Neural crest cell (in vitro differentiated cells): ENCODE data around the gene SLAMF9. TPM values are rescaled to one million over a fixed set of nuclear protein-coding genes. Genes with fewer than 3 reads are reported as not detected.

Source experiments
- DNase-seq: peaks from one replicate; pipeline ENCODE4 v3.0.0; 2021; ENCODE audit warnings: low read depth, mixed read lengths, low spot score
- H3K27ac Mint-ChIP-seq: one replicate; pipeline ENCODE4 v1.8.0; 2021; ENCODE audit warnings: mild to moderate bottlenecking, mixed read lengths; ENCODE audit not compliant: unreplicated experiment
- H3K27me3 Mint-ChIP-seq: 2 replicates; pipeline ENCODE4 v1.8.0; 2021; ENCODE audit warnings: low read depth, mild to moderate bottlenecking, mixed read lengths
- H3K36me3 Mint-ChIP-seq: 2 replicates; pipeline ENCODE4 v1.8.0; 2021; ENCODE audit warnings: low read depth, mild to moderate bottlenecking, mixed read lengths
- H3K4me1 Mint-ChIP-seq: 2 replicates; pipeline ENCODE4 v1.8.0; 2021; ENCODE audit warnings: mixed read lengths
- H3K4me3 Mint-ChIP-seq: one replicate; pipeline ENCODE4 v1.8.0; 2021; ENCODE audit warnings: mild to moderate bottlenecking, mixed read lengths
- H3K9me3 Mint-ChIP-seq: 2 replicates; pipeline ENCODE4 v1.8.0; 2021; ENCODE audit warnings: mixed read lengths
- total RNA-seq: library from RNA; stranded (reverse); gene quantifications from 2 replicates; pipeline ENCODE4 v1.2.1, GENCODE V29; 2021
- TF ChIP-seq, protein P1 (sequence below): fragments of 200-600 bp; sonication (generic); conservative IDR thresholded peaks from 2 replicates; pipeline ENCODE4 v1.5.0; 2021; ENCODE audit warnings: antibody characterized with exemption, mild to moderate bottlenecking

SLAMF9 gene
- total RNA-seq, 1 donor from 2014 or later, result not detected

DNA sequence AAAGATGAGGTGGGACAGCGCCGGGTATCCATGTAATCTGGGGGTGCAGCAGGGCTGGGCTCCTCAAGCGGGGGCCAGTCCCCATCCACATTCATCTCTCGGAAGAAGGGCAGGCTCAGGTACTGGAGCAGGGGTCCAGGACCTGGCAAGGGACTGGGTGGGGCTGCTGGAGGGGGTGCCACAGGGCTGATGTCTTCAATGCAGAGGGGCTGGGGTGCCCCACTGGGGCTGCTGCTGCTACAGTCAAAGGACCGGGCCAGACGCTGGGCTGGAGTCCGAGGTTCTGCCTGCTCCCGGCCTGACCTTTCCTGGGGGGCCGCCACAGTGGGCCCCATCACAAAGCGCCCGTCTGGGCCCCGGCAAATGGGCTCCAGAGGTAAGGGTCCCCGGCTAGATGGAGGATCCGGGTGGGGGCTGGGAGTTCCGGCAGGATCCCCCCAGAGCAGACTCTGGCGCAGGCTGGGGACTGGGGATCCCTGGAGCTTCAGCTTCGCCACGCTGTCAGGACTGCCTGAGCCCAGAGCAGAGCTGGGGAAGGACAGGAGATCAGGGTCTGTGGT is 25.5 kb downstream of the SLAMF9 start:
- TF ChIP-seq, protein P1, sequence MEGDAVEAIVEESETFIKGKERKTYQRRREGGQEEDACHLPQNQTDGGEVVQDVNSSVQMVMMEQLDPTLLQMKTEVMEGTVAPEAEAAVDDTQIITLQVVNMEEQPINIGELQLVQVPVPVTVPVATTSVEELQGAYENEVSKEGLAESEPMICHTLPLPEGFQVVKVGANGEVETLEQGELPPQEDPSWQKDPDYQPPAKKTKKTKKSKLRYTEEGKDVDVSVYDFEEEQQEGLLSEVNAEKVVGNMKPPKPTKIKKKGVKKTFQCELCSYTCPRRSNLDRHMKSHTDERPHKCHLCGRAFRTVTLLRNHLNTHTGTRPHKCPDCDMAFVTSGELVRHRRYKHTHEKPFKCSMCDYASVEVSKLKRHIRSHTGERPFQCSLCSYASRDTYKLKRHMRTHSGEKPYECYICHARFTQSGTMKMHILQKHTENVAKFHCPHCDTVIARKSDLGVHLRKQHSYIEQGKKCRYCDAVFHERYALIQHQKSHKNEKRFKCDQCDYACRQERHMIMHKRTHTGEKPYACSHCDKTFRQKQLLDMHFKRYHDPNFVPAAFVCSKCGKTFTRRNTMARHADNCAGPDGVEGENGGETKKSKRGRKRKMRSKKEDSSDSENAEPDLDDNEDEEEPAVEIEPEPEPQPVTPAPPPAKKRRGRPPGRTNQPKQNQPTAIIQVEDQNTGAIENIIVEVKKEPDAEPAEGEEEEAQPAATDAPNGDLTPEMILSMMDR, result no peak
- H3K27ac Mint-ChIP-seq, result peak overlapping the region; percentile 32
- H3K4me3 Mint-ChIP-seq, result no peak overlapping the region
- H3K4me1 Mint-ChIP-seq, result peaks cover 26% of the 10 kb centered on the region
- H3K27me3 Mint-ChIP-seq, result peaks cover 19% of the 10 kb centered on the region
- H3K9me3 Mint-ChIP-seq, result no peaks in the 10 kb centered on the region
- DNase-seq, result no peak
- H3K36me3 Mint-ChIP-seq, result no peaks in the 10 kb centered on the region

DNA sequence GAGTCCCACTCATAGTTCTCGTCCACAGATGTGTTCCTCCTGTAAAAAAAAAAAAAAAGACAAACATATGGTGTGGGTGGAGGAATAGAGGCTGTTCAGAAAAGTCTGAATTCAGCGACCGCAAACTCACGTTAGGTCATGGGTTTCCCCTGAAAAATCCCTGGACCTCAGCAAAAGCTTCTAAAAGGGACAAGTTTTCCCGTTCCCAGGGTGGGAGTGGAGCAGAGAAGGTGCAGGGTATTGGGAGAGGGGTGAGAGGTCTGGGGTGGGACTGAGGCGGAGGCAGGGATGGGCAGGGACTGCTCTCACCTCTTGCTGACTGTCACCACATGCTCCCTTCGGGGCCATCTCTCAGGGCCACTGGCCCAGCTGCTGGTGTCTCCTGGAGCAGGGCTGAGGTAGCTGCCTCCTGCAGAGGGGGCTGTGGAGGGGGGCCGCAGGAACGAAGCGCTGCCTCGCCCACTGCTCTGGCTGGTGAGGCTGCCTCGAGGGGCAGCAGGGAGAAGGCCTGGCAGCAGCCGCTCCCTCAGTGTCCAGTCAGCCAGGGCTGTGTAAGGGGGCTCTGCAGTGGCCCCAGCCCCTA is 26.1 kb downstream of the SLAMF9 start:
- Mint-ChIP-seq H3K27ac (no peak overlapping the region), H3K4me3 (no peak overlapping the region), H3K4me1 (peaks cover 32% of the 10 kb centered on the region), H3K27me3 (peaks cover 25% of the 10 kb centered on the region), H3K9me3 (no peaks in the 10 kb centered on the region), H3K36me3 (no peaks in the 10 kb centered on the region)
- TF ChIP-seq, protein P1, result no peak
- no peak for DNase-seq

GRCh38 chr1:159927211-159927848 is 26.7 kb downstream of the SLAMF9 start:
- no peak overlapping the region for H3K27ac Mint-ChIP-seq
- H3K4me1 Mint-ChIP-seq, result peaks cover 33% of the 10 kb centered on the region
- TF ChIP-seq, protein P1, result no peak

GRCh38 chr1:159925719-159926078 is 28.3 kb downstream of the SLAMF9 start:
- DNase-seq, result no peak
- TF ChIP-seq, protein P1, result no peak
- peaks cover 33% of the 10 kb centered on the region for H3K4me1 Mint-ChIP-seq
- peak overlapping the region; percentile 87 for H3K4me3 Mint-ChIP-seq
- H3K27me3 Mint-ChIP-seq, result peaks cover 33% of the 10 kb centered on the region
- no peak overlapping the region for H3K27ac Mint-ChIP-seq
- H3K36me3 Mint-ChIP-seq, result no peaks in the 10 kb centered on the region
- H3K9me3 Mint-ChIP-seq, result no peaks in the 10 kb centered on the region

More at GRCh38 chr1:159927211-159927848, 26.7 kb downstream of the SLAMF9 start:
- peaks cover 28% of the 10 kb centered on the region for H3K27me3 Mint-ChIP-seq
- DNase-seq, result no peak
- no peaks in the 10 kb centered on the region for H3K9me3 Mint-ChIP-seq
- H3K36me3 Mint-ChIP-seq, result no peaks in the 10 kb centered on the region
- H3K4me3 Mint-ChIP-seq, result no peak overlapping the region

- Mint-ChIP-seq H3K27me3 (peaks cover 33% of the 10 kb centered on the region), H3K9me3 (no peaks in the 10 kb centered on the region), H3K27ac (peak within 1 kb of the TSS; percentile 12), H3K36me3 (no peaks in the 10 kb centered on the region), H3K4me1 (peaks cover 33% of the 10 kb centered on the region), H3K4me3 (peak within 1 kb of the TSS; percentile 87)
- TF ChIP-seq, protein P1, result no peak
- peak; percentile 66 for DNase-seq
Measured at GRCh38 chr1:159924791-159925718, 29.0 kb downstream of the SLAMF9 start, which contains the start of gene TAGLN2. TSS of gene TAGLN2 (minus strand) at chr1:159925507. CDS start at chr1:159920509, 4,998 bp downstream.
